ENCODE measurements around the gene ANKRD11.

The ANKRD11 gene

DNA sequence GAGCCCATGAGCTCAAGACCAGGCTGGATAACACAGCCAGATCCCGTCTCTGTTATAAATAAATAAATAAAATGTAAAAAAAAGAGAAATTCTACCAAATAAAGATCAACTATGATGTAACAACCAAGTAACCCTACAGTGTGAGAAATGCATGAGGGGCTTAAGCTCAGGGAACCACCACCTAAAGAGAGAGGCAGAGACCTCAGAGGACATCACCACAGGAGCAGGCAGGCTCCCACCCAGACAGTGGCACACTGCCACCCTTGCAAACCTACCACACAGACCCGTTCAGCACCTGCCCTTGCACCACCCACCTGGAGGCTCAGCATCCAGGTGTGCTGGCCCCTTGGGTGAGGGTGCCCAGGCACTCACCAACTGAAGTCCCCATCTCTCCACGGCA lies 45.6 kb downstream of the ANKRD11 start:
- TF ChIP-seq, protein P1, sequence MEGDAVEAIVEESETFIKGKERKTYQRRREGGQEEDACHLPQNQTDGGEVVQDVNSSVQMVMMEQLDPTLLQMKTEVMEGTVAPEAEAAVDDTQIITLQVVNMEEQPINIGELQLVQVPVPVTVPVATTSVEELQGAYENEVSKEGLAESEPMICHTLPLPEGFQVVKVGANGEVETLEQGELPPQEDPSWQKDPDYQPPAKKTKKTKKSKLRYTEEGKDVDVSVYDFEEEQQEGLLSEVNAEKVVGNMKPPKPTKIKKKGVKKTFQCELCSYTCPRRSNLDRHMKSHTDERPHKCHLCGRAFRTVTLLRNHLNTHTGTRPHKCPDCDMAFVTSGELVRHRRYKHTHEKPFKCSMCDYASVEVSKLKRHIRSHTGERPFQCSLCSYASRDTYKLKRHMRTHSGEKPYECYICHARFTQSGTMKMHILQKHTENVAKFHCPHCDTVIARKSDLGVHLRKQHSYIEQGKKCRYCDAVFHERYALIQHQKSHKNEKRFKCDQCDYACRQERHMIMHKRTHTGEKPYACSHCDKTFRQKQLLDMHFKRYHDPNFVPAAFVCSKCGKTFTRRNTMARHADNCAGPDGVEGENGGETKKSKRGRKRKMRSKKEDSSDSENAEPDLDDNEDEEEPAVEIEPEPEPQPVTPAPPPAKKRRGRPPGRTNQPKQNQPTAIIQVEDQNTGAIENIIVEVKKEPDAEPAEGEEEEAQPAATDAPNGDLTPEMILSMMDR (IDR thresholded peaks at IDR 0.05; ENCODE audit: borderline replicate concordance, insufficient read depth, low read depth, low read length) = no peak
- no peak overlapping the region for H3K4me3 ChIP-seq (ENCODE audit: low read depth, low read length)

DNA sequence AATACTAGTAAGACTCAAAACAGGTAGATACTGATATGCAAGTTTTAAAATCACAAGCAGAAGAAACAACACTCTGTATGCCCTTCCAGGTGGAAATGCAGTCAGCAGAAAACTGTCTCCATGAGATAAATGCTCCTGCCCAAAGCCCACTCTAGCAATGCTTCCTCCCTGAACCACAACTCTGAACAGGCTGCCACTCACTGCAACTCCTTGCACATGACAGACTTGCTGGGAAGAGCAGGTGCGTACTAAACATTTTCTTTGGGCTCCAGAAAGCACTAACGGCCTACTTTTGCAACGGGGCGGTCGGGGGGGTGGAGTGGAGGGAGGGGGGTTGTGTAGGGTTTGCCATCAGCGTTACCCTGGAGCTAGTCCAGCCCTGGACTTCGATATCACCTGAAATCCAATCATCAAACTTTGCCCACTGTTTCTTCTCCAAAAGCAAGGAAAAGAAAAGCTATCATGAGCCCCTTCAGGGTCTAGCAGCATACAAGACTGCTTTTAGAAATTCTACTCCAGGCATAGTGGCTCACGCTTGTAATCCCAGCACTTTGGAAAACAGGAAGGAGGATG lies 46.1 kb downstream of the ANKRD11 start:
- TF ChIP-seq, protein P1 (IDR thresholded peaks at IDR 0.05; ENCODE audit: borderline replicate concordance, insufficient read depth, low read depth, low read length) = no peak
- no peak overlapping the region for H3K4me3 ChIP-seq (ENCODE audit: low read depth, low read length)

DNA sequence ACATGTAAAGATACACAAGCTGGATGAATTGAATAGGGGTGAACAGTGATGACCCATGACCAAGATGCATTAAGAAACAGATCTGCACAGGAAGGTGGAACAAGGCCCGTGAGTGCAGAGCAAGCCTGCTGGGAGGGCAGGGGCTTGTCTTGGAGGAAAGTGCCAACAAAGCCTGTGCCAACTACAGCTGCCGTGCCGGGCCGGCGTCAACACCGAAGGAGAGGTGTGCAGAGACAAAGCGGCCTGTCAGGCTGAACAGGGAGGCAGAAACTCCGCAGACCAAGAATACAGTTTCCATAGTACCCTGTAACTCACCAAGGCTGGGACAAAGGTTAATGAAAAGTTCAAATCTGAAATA lies 46.7 kb downstream of the ANKRD11 start:
- H3K4me3 ChIP-seq (ENCODE audit: low read depth, low read length) = no peak overlapping the region
- TF ChIP-seq, protein P1 (IDR thresholded peaks at IDR 0.05; ENCODE audit: borderline replicate concordance, insufficient read depth, low read depth, low read length) = no peak

DNA sequence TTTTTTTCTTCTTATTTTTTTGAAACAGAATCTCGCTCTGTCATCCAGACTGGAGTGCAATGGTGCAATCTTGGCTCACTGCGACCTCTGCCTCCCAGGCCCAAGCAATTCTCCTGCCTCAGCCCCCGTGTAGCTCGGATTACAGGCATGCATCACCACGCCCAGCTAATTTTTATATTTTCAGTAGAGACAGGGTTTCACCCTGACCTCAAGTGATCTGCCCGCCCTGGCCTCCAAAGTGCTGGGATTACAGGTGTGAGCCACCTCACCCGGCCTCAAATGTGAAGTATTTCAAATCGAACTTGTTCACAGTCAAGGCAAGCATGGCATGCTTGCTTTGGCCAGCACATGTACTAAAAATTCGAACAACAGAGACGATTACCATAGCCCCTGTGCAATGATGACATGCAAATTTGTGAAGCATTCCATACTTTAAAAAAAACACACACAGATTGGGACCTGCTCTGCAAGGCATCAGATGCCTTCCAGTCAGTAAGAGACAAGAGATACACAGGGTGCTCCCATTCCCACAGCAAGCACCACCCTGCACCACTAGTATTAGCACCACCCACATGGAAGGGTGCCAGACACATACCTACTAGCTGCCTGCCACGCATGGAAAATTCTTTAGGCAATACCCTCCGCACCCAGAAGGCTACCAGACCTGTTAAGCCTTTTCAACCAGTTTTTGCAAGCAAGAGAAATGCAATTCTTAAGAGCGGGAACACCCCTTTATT lies 47.2 kb downstream of the ANKRD11 start:
- TF ChIP-seq, protein P1 (IDR thresholded peaks at IDR 0.05; ENCODE audit: borderline replicate concordance, insufficient read depth, low read depth, low read length) = no peak
- H3K4me3 ChIP-seq (ENCODE audit: low read depth, low read length) = no peak overlapping the region

DNA sequence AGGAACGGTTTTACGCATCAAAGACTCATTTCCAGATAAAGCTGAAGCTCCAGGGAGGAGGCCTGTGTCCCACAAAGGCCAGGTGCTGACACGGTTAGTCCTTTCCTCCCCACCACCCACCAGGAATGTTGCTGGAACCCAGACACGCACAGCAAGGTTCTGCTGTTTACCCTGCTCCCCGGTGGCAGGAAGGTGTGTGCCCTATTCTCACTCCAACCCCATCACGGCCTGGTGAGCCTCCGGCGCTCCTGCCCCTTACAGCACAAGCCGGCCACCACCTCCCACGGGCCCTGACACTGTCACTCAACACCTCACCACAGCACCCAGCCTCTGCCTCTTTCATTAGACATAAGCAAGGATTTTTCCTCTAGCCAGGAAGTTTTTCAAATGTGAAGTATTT lies 47.8 kb downstream of the ANKRD11 start:
- TF ChIP-seq, protein P1 (IDR thresholded peaks at IDR 0.05; ENCODE audit: borderline replicate concordance, insufficient read depth, low read depth, low read length) = no peak
- H3K4me3 ChIP-seq (ENCODE audit: low read depth, low read length) = no peak overlapping the region

DNA sequence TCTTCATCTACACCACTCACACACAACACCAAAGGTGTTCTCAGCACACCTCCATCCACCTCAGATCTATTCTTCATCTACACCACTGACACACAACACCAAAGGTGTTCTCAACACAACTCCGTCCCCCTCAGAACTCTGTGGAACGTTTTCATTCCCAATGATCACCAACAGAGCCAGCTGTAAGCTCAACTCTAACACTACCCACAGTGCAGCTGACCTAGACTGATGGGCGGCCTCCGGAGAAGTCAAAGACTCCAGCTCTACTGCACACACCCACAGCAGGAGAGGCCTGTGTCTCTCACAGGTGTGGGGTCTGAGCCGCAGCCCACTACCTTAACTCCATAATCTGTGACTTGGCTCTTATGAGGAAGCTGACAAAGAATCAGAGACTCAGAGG lies 50.7 kb downstream of the ANKRD11 start:
- no peak overlapping the region for H3K4me3 ChIP-seq (ENCODE audit: low read depth, low read length)

More for the DNA sequence above, 50.7 kb downstream of the ANKRD11 start:
- TF ChIP-seq, protein P1 (IDR thresholded peaks at IDR 0.05; ENCODE audit: borderline replicate concordance, insufficient read depth, low read depth, low read length) = no peak
